ENCODE results near the gene LPCAT1.

Gene LPCAT1

GRCh38 chr5:1419476-1420210, 104.1 kb downstream of the LPCAT1 start:
- no peak for DNase-seq

DNA sequence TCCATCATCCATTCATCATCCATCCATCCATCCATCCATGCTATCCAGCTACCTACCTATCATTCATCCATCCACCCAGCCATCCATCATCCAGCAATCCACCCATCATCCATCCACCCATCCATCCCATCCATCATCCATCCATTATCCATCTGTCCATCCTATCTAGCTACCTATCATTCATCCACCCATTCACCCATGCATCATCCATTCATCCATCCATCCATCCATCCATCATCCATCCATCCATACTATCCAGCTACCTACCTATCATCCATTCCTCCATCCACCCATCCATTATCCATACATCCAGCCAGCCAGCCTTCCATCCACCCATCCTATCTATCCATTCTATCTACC, 104.9 kb downstream of the LPCAT1 start:
- DNase-seq: no peak

DNA sequence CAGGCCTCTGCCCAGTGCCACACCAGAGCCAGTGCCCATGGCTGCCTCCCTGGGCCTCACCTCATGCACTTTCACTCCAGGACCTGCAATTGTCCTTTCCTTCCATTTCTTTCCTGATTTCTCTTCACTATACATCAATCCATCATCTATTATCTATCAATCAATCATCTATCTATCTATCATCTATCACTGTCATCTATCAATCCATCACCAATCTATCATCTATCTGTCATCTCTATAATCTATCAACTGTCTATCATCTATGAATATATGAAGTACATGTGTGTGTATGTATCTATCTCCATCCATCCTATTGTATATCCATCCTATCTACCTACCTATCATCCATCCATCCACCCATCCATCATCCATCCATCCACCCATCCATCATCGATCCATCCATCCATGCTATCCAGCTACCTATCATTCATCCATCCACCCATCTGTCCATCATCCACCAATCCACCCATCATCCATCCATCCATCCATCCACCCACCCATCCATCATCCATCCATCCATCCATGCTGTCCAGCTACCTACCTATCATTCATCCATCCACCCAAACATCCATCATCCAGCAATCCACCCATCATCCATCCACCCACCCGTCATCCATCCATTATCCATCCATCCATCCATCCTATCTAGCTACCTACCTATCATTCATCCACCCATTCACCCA, 105.4 kb downstream of the LPCAT1 start:
- no peak for DNase-seq

- DNase-seq: no peak
Observed at GRCh38 chr5:1417586-1418225, 106.1 kb downstream of the LPCAT1 start.

DNA sequence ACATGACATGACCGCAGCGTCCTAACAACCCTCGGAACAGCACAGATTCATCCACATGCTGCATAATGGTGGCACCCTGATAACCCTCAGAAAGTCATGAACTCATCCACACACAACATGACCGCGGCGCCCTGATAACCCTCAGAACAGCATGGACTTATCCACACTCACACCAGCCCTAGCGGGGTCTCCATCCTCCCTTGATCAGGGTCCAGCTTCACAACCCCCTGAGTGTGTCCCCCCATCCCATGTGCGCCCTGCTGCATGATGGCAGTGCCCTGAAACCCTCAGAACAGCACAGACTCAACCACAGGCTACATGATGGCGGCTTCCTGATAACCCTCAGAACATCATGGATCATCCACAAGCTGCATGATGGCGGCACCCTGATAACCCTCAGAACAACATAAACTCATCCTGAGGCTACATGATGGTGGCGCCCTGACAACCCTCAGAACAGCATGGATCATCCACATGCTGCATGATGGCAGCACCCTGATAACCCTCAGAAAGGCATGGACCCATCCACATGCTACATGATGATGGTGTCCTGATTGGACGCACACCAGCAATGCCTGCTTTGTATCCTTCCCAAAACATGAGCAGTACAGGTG, 106.8 kb downstream of the LPCAT1 start:
- DNase-seq: no peak

- no peak for DNase-seq
Observed at GRCh38 chr5:1415626-1416360, 108.0 kb downstream of the LPCAT1 start.

- DNase-seq: no peak
Observed at GRCh38 chr5:1415059-1415425, 108.7 kb downstream of the LPCAT1 start.

DNA sequence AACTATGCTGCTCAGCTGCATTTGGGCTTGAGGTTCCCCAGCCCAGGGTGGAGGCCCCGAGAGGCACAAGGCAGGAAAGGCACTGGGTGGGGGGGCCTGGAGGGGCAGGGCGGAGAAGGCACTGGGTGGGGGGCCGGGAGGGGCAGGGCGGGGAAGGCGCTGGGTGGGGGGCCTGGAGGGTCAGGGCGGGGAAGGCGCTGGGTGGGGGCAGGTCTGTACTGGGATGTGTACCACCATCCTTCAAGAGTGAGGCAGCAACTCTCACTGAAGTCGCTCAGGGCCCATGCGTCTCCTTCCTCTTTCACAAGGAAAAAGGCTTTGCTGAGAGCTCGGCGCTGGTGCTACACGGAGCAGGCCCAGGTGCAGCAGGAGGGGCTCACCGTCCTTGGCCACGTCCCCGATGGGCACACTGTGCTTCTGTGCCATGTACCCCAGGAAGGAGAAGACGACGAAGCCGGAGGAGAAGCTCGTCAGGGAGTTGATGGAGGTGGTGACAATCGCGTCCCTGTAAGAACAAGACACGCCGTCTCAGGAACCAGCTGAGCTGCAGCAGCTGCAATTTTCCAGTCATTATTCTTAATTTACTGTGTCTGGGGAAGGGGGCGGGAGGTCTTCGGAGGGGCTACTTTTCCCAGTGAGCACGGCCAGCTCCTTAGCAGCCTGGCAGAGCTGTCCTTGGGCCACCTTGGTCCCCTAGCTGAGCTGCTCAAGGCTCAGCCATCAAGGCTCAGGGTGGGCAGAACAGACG, 109.3 kb downstream of the LPCAT1 start:
- DNase-seq: no peak

DNA sequence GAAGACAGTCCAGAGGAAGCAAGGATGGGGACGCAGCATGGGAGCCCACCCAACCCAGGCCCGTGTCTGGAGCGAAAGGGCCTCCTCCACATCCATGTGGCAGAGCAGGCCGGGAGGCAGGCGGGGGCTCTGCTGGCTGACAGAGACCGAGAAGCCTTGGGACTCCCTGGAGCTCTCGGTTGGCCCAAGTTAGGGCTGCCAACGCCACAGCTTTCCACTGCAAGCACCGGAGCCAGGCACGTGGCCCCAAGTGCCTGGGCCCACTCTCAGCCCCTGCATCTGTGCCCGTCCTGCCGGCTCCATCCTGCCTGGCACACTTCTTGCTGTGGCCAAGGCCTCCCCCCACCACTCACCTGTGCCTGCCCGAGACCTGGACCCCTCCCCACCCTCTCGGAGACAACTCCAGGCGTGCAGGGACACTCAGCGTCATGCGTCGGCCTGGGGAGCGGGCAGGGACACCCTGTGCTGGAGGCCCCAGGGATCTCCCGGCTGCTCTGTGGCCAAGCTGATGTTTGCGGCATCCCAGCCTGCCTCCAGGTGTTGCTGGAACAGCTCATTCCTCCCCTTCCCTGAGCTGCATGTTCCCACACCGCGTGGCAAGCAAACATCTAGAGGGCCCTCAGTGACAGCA, 110.0 kb downstream of the LPCAT1 start:
- DNase-seq: no peak

GRCh38 chr5:1413211-1413610, 110.5 kb downstream of the LPCAT1 start:
- no peak for DNase-seq

DNA sequence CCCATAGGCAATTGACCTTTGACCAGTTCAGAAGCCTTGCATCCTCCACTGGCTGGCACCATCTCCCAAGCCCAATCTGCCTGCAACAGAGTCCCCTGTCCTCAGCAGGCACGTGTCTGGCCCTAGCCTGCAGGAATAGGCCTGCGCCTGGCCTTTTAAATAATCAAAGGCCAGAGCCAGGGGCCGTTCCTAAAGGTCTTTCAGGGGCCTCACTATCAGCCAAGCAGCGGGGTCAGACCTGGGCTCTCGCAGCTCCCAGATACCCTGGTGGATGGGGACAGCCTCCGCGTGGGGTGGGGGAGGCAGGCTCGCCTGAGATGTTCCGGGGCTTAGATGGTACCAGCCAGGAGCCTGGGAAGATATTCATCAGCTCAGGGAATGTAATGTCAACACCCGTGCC, 111.1 kb downstream of the LPCAT1 start:
- DNase-seq: no peak

DNA sequence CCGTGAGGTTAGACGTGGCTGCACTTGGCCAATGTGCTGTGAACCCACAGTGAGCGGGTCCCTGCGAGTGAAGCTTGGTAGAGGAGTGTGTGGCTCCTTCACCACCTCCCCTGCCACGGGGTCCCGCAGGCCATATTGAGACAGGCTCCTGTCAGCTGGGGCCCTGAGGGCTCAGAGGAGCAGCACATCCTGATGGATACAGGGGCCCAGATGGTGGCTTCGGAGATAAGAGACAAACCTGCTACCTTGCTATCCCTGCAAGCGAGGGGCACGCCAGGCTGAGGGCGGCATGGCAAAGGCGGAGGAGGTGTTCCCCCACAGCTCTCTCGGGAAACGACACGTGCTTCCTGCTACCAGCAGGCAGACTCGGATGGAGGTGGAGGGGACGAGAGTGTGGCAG, 111.6 kb downstream of the LPCAT1 start:
- DNase-seq: no peak

Data from stimulated activated CD4-positive, alpha-beta T cell treated with anti-CD3 and anti-CD28 coated beads, Interleukin-4, amount 100 ng/mL, for 4 hours (primary cell).